Activated CD4-positive, alpha-beta T cell treated with anti-CD3 and anti-CD28 coated beads, Interleukin-2, amount 50 U/mL, for 16 hours (primary cell): ENCODE measurements around the gene RPL13A.

ENCODE experiments used
- DNase-seq: peaks from one replicate; pipeline ENCODE4 v3.0.0-alpha.2; 2020

The RPL13A gene

DNA sequence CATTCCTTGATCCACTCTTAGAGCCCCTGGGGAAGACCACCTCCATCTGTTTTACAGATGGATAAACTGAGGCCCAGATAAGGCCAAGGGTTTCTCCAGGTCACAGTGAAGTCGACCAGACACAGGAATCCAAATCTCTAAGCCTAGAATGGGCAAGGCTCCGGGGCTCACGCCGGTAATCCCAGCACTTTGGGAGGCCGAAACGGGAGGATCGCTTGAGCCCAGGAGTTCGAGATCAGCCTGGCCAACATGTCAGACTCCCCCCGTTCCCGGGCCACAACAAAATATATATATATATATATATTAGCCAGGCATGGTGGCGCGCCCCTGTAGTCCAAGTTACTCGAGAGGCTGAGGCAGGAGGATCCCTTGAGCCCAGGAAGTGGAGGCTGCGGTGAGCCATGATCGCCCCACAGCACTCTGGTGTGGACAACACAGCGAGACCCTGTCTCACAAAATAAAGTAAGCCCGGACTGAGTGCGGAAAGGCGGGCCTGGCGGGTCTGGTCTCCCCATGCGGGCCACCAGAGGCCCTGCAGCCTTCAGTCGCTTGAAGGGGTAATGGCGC is 615 bp upstream of the RPL13A start:
- DNase-seq = no peak

DNA sequence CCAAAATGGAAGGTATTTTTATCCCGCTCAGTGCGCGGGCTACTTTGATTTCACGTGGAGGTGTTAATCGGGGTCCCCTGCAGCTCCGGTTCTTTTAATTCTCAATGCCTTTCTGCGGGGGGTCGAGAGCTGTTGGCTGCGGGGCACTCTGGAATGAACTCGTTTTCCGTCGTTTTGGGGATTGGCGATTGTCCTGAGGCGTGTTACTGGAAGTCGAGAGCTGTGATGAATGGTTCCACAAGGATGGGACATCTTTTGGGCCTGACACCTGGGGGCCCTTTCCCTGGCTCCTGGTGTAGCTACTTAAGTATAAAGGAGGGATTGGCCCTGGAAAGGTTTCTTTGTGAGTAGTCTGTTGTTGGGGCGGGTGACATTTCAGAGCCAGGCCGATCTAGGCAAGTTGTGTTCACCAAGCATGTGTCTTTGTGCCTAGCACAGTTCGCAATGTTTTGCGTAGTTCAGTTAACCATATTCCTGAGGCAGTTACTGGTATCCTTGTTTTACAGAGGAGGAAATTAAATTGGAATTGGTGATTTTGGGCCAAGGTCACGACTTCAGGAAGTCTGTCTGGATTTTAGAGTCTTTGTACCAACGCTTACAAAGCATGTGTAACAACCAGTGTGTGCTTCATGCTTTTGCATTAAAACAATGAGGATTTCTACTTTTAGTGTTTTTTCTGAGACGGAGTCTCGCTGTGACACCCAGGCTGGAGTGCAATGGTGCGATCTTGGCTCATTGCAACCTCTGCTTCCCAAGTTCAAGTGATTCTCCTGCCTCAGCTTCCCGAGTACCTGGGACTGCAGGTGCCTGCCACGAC is 846 bp downstream of the RPL13A start:
- DNase-seq = no peak

DNA sequence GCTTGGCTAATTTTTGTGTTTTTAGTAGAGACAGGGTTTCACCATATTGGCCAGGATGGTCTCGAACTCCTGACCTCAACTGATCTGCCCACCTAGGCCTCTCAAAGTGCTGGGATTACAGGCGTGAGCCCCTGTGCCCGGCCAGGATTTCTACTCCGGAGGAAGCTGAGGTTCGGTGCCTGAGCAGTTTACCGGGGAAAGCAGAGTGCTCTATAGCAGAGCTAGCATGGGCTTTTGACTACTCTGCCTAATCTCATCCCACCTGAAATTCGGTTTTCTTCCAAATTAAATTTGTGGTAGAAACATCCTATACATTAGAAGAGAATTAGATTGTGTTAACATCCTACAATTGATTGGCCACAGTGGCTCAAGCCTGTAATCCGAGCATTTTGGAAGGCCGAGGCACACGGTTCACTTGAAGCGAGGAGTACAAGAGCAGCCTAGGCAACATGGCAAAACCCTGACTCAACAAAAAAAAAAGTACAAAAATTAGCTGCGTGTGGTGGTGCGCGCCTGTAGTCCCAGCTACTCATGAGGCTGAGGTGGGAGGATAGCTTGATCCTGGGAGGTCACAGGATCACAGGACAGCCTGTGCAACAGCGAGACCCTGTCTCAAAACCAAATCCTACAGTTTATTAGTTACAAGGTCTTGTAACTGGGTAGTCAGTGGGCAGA is 1.6 kb downstream of the RPL13A start:
- no peak for DNase-seq

DNA sequence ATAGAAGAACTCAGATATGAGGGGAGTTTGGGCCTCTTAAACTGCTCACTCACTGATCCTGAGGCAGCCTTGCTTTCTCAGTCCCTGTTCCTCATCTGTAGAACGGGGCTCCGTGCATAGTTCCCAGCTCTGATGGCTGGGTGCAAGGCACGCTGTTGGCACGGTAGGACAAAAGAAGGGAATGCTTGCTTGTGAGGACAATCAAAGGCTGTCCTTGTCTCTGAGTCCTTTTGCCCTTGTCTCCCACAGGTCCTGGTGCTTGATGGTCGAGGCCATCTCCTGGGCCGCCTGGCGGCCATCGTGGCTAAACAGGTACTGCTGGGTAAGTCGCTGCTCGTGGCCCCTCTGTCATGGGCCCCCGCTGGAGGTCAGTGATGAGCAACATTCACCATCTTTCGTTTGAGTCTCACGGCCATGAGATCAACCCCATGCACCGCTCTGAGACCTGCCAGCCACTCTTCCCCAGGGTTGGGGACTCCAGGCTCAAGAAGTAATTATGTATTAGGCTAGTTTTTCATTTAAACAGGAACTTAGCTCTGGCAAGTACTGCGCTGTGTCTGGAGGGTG is 2.3 kb downstream of the RPL13A start:
- peak; percentile 65 for DNase-seq

DNA sequence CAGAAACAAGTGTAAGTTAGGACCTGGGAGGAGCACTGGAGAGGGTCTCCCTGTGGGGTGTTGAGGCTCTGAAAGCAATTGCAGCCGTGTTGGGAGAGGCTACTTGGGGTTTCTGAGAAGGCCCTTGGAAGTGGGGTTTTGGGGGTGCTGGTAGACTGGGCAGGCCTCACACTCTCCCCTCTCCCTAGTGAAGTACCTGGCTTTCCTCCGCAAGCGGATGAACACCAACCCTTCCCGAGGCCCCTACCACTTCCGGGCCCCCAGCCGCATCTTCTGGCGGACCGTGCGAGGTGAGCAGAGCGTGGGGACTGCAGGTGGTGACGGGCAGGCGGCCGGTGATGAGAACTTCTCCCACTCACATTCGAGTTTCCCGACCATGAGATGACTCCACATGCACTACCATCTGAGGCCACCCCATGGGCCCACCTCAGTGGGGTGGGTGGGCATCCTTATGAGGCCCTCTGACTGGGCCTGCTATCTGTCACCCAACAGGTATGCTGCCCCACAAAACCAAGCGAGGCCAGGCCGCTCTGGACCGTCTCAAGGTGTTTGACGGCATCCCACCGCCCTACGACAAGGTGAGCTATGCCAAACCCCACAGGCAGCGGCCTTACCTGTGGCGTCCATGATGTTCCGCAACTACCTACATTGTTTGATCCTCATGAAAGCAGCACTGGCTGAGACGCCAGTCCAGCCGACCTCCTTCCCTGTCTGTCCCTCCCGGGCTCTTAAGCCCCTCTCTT is 3.0 kb downstream of the RPL13A start:
- DNase-seq = no peak

DNA sequence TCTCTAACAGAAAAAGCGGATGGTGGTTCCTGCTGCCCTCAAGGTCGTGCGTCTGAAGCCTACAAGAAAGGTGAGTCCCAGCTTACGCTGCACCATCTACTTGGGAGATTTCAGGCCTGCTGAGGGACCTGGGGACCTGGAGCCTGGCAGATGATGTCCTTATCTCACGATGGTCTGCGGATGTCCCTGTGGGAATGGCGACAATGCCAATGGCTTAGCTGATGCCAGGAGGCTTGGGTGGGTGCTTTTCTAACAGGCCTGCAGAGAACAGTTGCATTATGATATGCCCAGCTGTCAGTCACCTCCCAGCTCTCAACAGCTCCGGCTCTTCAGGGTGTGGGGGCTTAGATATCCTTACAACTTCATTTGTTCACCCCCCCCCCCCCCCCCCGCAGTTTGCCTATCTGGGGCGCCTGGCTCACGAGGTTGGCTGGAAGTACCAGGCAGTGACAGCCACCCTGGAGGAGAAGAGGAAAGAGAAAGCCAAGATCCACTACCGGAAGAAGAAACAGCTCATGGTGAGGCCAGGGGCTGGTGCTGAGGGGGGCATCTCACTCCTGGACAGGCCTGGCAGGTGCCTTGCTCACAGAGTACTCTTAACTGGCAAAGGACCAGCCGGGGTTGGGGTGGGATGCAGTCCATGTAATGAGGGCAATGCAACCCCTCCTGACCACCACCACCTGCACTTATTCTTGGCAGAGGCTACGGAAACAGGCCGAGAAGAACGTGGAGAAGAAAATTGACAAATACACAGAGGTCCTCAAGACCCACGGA is 3.8 kb downstream of the RPL13A start:
- DNase-seq = no peak

DNA sequence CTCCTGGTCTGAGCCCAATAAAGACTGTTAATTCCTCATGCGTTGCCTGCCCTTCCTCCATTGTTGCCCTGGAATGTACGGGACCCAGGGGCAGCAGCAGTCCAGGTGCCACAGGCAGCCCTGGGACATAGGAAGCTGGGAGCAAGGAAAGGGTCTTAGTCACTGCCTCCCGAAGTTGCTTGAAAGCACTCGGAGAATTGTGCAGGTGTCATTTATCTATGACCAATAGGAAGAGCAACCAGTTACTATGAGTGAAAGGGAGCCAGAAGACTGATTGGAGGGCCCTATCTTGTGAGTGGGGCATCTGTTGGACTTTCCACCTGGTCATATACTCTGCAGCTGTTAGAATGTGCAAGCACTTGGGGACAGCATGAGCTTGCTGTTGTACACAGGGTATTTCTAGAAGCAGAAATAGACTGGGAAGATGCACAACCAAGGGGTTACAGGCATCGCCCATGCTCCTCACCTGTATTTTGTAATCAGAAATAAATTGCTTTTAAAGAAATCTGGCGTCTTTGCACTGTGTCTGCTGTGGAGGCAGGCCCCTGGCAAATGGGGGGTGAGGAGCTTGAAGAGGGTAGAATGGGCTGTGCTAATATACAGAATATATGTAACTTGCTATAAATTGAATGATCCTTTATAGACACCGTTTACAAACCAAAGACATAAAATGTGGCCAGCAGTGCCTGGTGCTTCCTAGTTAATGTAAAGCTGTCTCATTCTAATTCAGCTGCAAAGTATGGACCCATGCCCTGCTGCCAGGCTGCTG is 4.6 kb downstream of the RPL13A start:
- DNase-seq = no peak

DNA sequence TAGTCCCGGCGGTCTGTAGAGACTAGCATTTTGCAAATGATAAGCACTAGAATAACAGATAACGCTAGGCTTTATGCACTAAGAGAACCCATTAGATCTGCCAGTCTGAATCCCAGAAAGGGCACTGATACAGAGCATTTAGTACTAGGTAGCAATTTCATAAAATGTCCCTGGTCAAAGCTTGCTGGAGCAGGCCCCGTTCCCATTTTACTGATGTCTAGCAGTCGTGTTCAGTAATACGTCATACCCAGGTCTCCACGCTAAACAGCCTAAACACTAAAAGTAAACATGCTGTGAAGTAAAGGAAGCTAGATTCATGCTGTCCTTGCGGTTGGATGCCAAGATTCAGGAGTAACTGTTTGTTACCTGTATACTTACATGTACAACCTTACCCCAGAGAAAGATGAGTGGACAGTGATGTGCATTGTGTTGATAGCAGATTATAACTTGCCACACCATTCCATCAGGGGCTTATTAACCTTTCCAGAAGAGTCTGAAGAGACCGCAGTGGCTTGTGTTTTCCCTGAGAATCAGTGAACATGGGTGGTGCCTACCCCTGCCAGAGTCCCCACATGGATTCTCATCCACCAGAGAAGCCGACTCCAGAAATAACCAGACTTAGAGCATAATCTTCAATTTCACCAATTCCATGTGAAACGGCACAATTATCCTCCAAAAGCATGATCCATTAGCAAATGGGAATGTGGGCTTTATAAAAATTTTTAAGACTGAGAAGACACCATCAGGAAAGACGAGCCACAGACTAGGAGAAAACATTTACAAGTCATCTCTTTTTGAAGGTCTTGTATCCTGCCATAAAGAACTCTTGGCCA is 5.4 kb downstream of the RPL13A start:
- DNase-seq = peak; percentile 67

DNA sequence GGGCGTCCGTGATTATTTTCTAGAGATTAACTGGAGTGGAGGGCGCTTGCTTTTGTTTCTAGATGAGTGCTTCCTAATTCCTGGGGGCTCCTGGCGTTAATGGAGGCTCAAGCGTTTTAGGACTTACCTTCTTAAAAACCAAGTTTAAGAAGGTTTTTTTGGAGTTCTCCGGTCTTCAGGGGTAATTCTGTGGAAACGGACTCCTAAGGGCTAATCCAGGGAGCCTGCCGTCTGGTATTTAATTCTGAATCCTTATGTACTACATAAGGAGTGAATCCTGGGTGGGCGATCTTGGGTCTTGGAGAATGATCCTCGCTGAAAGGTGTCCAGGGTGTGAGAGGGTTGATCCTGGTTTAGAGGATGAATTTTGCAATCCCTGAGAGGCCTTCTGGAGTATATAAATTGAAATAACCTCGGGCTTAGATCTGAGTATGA is 9.2 kb downstream of the RPL13A start:
- no peak for DNase-seq

DNA sequence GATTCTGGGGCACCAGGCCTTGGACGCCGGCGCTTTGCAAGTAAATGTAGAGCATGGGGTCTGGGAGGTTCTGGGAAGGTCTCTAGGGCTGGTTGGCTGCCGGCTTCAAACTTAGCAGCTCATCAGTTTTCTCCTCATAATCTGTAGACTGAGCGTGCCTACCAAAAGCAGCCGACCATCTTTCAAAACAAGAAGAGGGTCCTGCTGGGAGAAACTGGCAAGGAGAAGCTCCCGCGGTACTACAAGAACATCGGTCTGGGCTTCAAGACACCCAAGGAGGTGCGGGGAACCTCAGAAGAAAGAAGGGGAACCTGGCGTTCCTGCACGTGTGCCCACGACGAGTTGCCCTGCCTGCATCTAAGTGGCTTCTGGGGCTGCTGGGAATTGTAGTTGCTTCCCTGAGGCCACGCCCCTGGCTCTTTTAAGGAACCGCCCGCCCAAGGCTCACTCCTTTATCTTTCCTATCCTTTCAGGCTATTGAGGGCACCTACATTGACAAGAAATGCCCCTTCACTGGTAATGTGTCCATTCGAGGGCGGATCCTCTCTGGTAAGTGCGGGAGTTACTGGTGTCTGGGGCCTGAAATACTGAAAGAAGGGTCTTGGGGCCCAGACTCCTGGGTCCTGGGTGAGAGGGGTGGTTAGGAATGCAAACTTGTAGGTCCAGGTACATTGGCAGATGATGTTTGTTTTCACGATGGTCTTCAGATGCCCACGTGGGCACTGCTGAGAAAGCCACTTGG is 9.8 kb downstream of the RPL13A start:
- peak; percentile 82 for DNase-seq

DNA sequence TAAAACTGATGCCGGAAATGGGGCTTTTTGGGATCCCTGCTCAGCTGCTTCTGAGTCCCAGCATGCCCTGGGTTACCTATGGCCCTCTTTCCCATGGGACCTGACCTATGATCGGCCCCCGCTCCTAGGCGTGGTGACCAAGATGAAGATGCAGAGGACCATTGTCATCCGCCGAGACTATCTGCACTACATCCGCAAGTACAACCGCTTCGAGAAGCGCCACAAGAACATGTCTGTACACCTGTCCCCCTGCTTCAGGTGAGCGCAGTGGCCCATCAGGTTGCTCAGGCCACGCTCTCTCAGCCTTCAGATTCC is 10.3 kb downstream of the RPL13A start:
- peak; percentile 14 for DNase-seq

DNA sequence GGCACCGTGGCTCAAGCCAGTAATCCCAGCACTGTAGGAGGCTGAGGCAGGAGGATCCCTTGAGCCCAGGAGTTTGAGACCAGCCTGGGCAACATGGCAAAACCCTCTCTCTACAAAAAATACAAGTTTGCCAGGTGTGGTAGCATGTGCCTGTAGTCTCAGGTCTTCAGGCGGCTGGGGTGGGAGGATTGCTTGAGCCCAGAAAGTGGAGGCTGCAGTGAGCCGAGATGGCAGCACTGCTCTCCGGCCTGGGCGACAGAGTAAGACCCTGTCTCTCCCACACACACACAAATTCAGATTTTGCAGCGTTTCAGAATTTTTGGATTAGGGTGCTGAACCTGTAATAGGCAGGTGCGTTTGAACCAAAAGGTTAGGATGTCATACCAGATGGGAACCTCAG is 11.1 kb downstream of the RPL13A start:
- no peak for DNase-seq

DNA sequence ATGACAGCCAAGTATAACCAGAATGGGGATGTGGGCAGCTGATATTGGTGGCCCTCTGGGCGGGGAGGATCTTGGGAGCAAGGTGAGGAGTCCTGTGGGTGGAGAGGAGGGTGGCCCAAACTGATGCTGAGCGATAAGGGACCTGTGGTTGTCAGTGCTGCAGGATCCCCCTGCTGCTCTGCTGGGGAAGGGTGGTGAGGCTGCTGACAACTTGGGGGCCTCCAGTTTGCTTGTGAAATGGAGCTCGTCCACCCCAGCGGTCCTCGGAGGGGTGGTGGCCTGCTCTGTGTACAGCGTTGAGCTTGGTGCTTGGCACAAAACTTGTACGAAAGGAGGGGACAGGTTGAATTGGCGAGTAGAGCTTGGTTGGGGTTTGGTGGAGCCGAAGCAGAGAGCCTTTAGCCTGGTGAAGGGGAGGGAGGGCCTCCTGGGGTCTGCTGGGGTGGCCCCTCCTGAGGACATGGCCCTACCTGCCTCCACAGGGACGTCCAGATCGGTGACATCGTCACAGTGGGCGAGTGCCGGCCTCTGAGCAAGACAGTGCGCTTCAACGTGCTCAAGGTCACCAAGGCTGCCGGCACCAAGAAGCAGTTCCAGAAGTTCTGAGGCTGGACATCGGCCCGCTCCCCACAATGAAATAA is 11.7 kb downstream of the RPL13A start:
- peak; percentile 58 for DNase-seq

DNA sequence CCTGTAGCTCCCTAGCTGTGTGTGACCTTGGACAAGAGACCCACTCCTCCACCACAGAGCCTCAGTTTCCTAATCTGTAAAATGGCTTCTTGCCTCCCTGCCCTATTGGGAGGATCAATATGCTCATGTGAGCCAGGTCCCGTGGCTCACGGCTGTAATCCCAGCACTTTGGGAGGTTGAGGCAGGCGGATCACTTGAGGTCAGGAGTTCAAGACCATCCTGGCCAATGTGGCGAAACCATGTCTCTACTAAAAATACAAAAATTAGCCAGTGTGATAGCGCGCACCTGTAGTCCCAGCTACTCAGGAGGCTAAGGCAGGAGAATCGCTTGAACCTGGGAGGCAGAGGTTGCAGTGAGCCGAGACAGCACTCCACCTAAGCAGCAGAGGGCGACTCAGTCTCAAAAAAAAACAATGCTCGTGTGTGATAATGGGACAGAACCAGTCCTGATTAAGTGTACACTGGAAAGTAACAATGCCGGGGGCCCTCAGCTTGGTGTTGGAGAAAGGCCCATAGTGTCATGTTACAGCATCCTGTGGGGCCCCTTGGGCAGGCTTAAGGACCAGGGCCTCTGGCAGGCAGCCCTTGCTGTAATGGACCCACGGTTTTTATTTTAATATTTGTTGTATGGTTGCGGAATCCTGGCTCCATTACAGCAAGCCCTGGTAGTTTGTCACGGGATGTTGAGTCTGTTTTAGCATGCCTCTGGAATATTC is 15.6 kb downstream of the RPL13A start:
- peak; percentile 49 for DNase-seq

DNA sequence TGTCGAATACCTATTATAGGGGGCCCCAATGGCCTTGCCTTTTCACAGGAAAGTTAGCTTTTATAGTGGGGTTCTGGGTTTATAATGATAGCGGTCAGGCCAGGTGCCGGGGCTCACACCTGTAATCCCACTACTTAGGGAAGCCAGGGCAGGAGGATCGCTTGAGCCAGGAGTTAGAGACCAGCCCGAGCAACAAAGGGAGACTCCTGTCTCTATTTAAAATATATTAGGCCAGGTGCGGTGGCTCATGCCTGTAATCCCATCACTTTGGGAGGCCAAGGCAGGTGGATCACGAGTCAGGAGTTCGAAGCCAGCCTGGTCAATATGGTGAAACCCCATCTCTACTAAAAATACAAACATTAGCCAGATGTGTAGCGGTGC is 16.2 kb downstream of the RPL13A start:
- DNase-seq = no peak

DNA sequence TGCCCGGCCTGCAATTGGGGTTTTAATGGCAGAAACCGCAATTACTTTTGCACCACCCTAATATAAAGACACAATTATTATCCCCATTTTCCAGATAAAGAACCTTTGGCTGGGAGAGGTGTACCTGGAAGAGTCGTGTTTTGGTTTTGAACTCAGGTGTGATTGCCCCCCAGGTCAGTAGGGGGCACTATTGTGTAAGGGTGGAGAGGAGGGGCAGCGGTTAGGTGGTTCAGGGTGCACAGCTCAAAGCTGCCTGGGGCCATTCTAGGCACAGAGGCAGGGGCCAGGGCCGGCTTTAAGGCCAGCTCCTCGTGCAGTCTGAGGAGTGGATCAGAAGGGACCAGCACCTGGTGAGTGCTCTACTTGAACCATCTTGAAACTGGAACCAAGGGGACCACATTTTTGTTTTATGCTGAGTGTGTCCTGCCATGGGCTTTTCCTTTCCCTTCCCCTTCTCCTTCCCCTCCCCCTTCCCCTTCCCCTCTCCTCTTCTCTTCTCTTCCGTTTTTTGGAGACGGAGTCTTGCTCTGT is 19.2 kb downstream of the RPL13A start:
- DNase-seq = peak; percentile 84

DNA sequence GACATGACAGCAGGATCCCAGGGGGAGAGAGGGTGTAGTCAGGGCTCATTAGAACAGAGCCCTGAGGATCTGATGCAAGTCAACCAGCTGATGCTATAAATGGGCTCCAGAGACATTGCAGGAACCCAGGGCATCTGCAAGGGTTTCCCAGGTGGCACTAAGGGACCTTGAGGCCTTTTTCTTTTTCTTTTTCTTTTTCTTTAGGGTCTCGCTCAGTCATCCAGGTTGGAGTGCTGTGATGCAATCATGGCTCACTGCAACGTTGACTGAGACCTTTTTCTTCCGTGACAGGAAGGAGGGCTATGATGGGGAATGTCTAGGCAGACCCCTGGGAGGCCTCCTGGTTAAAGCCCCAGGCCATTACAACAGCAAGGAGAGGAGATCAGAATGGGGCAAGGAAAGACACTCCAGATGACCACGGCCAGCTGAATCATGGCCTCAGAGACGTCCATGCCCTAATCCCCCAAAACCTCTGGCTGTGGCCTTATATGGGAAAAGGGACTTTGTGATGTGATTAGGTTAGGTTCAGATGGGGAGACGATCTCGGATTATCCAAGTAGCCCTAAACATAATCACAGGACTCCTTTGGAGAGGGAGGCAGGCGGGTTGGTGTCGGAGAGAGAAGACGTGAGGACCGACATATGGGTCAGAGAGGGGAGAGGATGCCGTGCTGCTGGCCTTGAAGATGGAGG is 20.5 kb downstream of the RPL13A start:
- no peak for DNase-seq
